ENCODE data around the gene ZNF24. TPM values are rescaled to one million over a fixed set of nuclear protein-coding genes. Genes with fewer than 3 reads are reported as not detected.

The ZNF24 gene
- polyA plus RNA-seq, 1 experiment: 25.7 TPM

- Histone ChIP-seq H3K9me3 (ENCODE audit: control insufficient read depth, insufficient read depth, low read length) (no peaks in the 10 kb centered on the region), H3K4me3 (ENCODE audit: low read depth, low read length) (no peak overlapping the region), H3K27me3 (ENCODE audit: control insufficient read depth, insufficient read depth, low read length) (no peaks in the 10 kb centered on the region), H3K27ac (ENCODE audit: low read depth, low read length) (no peak overlapping the region)
- no peak for TF ChIP-seq CTCF (IDR thresholded peaks at IDR 0.05; ENCODE audit: low read depth, low read length)
- CTCF ChIA-PET: interaction anchor here (1.3 to 3.9 kb wide), 2 partner anchors 9 to 114 kb away, joined by 9 to 33 read pairs; no protein-coding TSS in a partner anchor
- POLR2A ChIA-PET: interaction anchor here (0.5 kb wide), 1 partner anchor 304 kb away, joined by 7 read pairs; no protein-coding TSS in a partner anchor
- no peak for DNase-seq (ENCODE audit: low read depth, low spot score)
Observed at GRCh38 chr18:35345950-35346349, 1.7 kb upstream of the ZNF24 start.

DNA sequence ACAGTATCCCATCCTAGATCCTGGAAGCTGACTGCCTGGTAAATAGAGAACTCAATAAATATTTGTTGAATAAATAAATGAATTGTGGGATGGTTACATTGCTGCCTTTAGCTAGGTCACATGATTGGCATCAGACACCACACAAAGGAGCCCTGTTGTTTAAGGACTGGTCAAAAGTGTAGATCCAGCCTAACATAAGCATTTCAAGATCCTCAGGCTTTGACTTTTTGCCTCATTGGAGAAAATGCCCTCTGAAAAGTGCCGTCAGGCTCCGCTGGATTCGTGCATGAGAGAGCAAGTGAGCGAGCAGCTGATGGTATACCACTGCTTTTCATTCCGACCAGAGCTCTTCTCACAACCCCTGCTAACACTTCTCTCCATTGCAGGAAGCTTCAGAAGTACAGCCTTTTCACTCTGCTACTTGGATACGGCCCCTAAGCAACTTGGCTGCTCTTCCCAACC, 1.3 kb upstream of the ZNF24 start:
- DNase-seq (ENCODE audit: low read depth, low spot score): no peak
- Histone ChIP-seq H3K4me3 (ENCODE audit: low read depth, low read length) (no peak overlapping the region), H3K27ac (ENCODE audit: low read depth, low read length) (no peak overlapping the region), H3K27me3 (ENCODE audit: control insufficient read depth, insufficient read depth, low read length) (no peaks in the 10 kb centered on the region), H3K9me3 (ENCODE audit: control insufficient read depth, insufficient read depth, low read length) (no peaks in the 10 kb centered on the region)
- POLR2A ChIA-PET: interaction anchor here (1.2 kb wide), 1 partner anchor 55 kb away, joined by 5 read pairs; the partner anchor contains the start of gene ZSCAN30
- TF ChIP-seq CTCF (IDR thresholded peaks at IDR 0.05; ENCODE audit: low read depth, low read length): no peak
- CTCF ChIA-PET: interaction anchor here (1.3 to 3.9 kb wide), 3 partner anchors 9 to 114 kb away, joined by 3 to 33 read pairs (median 9); no protein-coding TSS in a partner anchor

DNA sequence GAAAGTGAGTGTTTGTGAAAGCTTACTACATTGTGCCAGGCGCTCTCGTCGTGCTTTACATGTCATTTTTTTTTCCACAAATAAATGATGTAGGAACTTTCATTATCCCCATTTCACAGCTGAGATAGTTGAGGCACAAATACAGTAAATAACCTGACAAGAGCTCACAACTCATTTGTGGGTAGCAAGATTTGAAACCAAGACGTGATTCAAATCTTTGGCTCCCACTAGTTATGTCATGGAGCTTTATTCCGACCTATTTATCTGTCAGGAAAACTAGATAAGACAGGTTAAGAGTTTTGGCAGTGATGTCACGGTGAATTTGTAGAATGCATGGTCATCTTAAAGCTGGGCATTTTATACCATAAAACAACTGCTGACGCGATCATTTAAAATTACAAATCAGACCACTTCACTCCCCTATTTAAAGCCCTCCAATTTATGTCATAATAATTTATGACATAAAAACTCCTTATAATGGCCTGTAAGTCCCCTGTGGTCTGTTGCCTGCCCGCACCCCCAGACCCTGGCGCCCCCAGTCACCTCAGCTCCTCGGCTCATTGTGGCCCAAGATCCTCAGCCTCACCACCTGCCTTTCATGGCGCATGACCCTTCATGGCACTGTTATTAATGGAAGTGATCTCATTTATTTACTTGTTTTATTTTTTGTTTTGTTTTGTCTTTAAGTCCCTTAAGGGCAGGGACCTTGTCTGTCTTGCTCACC, 678 bp upstream of the ZNF24 start:
- ChIA-PET CTCF (interaction anchor here (1.3 to 3.9 kb wide), 3 partner anchors 10 to 113 kb away, joined by 3 to 33 read pairs (median 9); no protein-coding TSS in a partner anchor), POLR2A (interaction anchor here (0.6 to 1.7 kb wide), 4 partner anchors 10 to 538 kb away, joined by 5 to 7 read pairs (median 6); partner anchors contain the start of genes ZNF397 and ZSCAN30)
- H3K27ac ChIP-seq (ENCODE audit: low read depth, low read length): no peak overlapping the region
- no peak for TF ChIP-seq CTCF (IDR thresholded peaks at IDR 0.05; ENCODE audit: low read depth, low read length)
- no peak for DNase-seq (ENCODE audit: low read depth, low spot score)
- peak overlapping the region; percentile 91 for H3K4me3 ChIP-seq (ENCODE audit: low read depth, low read length)
- H3K27me3 ChIP-seq (ENCODE audit: control insufficient read depth, insufficient read depth, low read length): no peaks in the 10 kb centered on the region
- H3K9me3 ChIP-seq (ENCODE audit: control insufficient read depth, insufficient read depth, low read length): no peaks in the 10 kb centered on the region

GRCh38 chr18:35343488-35343935, 708 bp downstream of the ZNF24 start:
- H3K4me3 ChIP-seq (ENCODE audit: low read depth, low read length): peak overlapping the region; percentile 91
- no peak for DNase-seq (ENCODE audit: low read depth, low spot score)
- CTCF ChIA-PET: interaction anchor here (0.7 to 3.9 kb wide), 2 partner anchors 11 to 246 kb away, joined by 3 to 33 read pairs; no protein-coding TSS in a partner anchor
- H3K27ac ChIP-seq (ENCODE audit: low read depth, low read length): no peak overlapping the region
- no peaks in the 10 kb centered on the region for H3K27me3 ChIP-seq (ENCODE audit: control insufficient read depth, insufficient read depth, low read length)
- POLR2A ChIA-PET: interaction anchor here (0.8 to 1.7 kb wide), 3 partner anchors 8 to 319 kb away, joined by 3 to 7 read pairs (median 6); partner anchors contain the start of gene ZNF397
- no peak for TF ChIP-seq CTCF (IDR thresholded peaks at IDR 0.05; ENCODE audit: low read depth, low read length)
- H3K9me3 ChIP-seq (ENCODE audit: control insufficient read depth, insufficient read depth, low read length): no peaks in the 10 kb centered on the region

DNA sequence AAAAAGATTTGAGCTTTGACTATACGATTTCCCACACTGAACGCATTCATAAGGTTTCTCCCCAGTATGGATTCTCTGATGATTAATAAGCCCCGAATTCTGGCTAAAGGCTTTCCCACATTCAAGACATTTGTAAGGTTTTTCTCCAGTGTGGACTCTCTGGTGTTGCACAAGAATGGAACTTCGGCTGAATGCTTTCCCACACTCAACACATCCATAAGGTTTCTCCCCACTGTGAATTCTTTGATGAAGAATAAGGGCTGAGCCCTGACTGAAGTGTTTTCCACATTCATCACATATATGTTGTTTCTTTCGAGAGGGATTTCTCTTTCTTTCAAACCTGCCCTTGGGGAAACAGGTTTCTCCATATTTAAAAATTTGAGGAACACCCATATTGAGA, 6.9 kb downstream of the ZNF24 start:
- no peaks in the 10 kb centered on the region for H3K9me3 ChIP-seq (ENCODE audit: control insufficient read depth, insufficient read depth, low read length)
- ChIA-PET POLR2A (no interaction called here), CTCF (interaction anchor here (0.8 to 1.2 kb wide), 2 partner anchors 18 to 107 kb away, joined by 3 to 4 read pairs; no protein-coding TSS in a partner anchor)
- no peak for TF ChIP-seq CTCF (IDR thresholded peaks at IDR 0.05; ENCODE audit: low read depth, low read length)
- H3K4me3 ChIP-seq (ENCODE audit: low read depth, low read length): no peak overlapping the region
- no peak for DNase-seq (ENCODE audit: low read depth, low spot score)
- H3K27ac ChIP-seq (ENCODE audit: low read depth, low read length): no peak overlapping the region
- H3K27me3 ChIP-seq (ENCODE audit: control insufficient read depth, insufficient read depth, low read length): no peaks in the 10 kb centered on the region

Measured in AG04450 (cell line).